Small intestine (tissue), 7 donors: Measurements from ENCODE around the gene TMEM236. TPM values are rescaled to one million over a fixed set of nuclear protein-coding genes. Genes with fewer than 3 reads are reported as not detected.
A peak's percentile ranks its signal among the peaks of the same experiment; 100 is the strongest.

ENCODE experiments used
- DNase-seq, 2 donors: peaks; one replicate each; pipeline versions ENCODE4 v3.0.0 to v3.0.0-alpha.2; 2013
- FAIRE-seq: peaks from 2 replicates; lab custom pipeline; 2012; peaks lifted over from hg19 to GRCh38; lab: Jason Lieb, UNC
- H3K27ac ChIP-seq, 3 donors: one replicate each; pipeline ENCODE4 v1.5.1; 2013; ENCODE audit warnings: low read length in 2 of 3, mild to moderate bottlenecking in 2 of 3, control low read depth in 1 of 3, inconsistent platforms in 1 of 3, low read depth in 1 of 3, moderate library complexity in 1 of 3
- H3K27me3 ChIP-seq, 3 donors: one replicate each; pipeline ENCODE4 v1.6.1; 2013; ENCODE audit warnings: low read length in 3 of 3, inconsistent platforms in 1 of 3; ENCODE audit not compliant: control insufficient read depth in 3 of 3, insufficient read depth in 3 of 3
- H3K36me3 ChIP-seq, 3 donors: one replicate each; pipeline ENCODE4 v1.6.1; 2013; ENCODE audit warnings: low read length in 3 of 3, inconsistent platforms in 1 of 3, low read depth in 1 of 3, mild to moderate bottlenecking in 1 of 3, moderate library complexity in 1 of 3; ENCODE audit not compliant: control insufficient read depth in 3 of 3, insufficient read depth in 2 of 3
- H3K4me1 ChIP-seq, 3 donors: one replicate each; pipeline ENCODE4 v1.6.1; 2013; ENCODE audit warnings: low read length in 2 of 3, inconsistent platforms in 1 of 3, low read depth in 1 of 3, mild to moderate bottlenecking in 1 of 3, moderate library complexity in 1 of 3; ENCODE audit not compliant: control insufficient read depth in 3 of 3, insufficient read depth in 2 of 3
- H3K4me3 ChIP-seq, 3 donors: one replicate each; pipeline ENCODE4 v1.5.1; 2013; ENCODE audit warnings: low read length in 3 of 3, control low read depth in 1 of 3, inconsistent platforms in 1 of 3, low read depth in 1 of 3, mild to moderate bottlenecking in 1 of 3, moderate library complexity in 1 of 3
- H3K9me3 ChIP-seq, 2 donors: one replicate each; pipeline ENCODE4 v1.6.1; 2013; ENCODE audit warnings: low read depth in 1 of 2, low read length in 1 of 2; ENCODE audit not compliant: control insufficient read depth in 2 of 2, insufficient read depth in 1 of 2
- WGBS, 3 donors: extraction: QIAGEN DNeasy Blood & Tissue Kit; methylation state at CpG; one replicate each; pipeline ENCODE4 v1.1.7; 2013; 5-methylcytosine and 5-hydroxymethylcytosine counted together
- polyA plus RNA-seq, 4 donors: library from polyadenylated mRNA; stranded (reverse) in 3 of 4; unstranded in 1 of 4; fragments of 200-250 nt in 3 of 4; fragments of 120-200 nt in 1 of 4; gene quantifications; one replicate each; pipeline versions ENCODE4 v1.2.1 to v1.2.3, GENCODE V29; 2013
- donor health status: healthy with polysubstance abuse.
- donor health status: control.
- donor health status: control.
- donor health status: Bipolar disorder and iron deficiency.
- donor health status: healthy.

TMEM236 gene
- polyA plus RNA-seq, 4 donors: 5.9 to 53.0 (median 12.5) TPM

- no peak overlapping the region for H3K27ac ChIP-seq
- no peaks in the 10 kb centered on the region for H3K27me3 ChIP-seq
- H3K4me1 ChIP-seq: no peaks in the 10 kb centered on the region
- 74 to 81% (median 75%) methylated on average over 3 of the region's 3 CpGs for WGBS, 3 donors
- DNase-seq: no peak
- no peaks in the 10 kb centered on the region for H3K36me3 ChIP-seq
- FAIRE-seq: no peak
- H3K9me3 ChIP-seq: no peaks in the 10 kb centered on the region
- no peak overlapping the region for H3K4me3 ChIP-seq
These were observed 68.9 kb downstream of the TMEM236 start for GRCh38 chr10:17820943-17821342.

DNA sequence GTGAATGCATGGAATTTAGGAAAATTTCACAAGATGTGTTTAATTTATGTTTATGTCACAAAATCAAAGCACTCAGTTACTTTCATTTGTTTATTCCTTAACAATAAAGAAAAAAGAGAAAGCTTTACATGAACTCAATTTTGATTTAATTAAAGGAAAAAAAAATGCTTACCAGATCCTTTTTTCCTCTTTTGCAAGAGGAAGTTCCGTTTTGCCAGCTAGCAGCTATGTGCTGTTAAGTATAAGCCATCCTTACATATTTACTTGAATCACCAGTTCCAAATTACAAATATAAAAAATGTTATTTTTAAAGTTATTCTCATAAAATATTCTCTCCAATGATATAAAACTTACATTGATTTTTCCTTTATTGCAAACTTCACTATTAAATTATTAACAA, 69.9 kb downstream of the TMEM236 start:
- H3K27ac ChIP-seq: no peak overlapping the region
- DNase-seq (no peak), FAIRE-seq (no peak)
- H3K27me3 ChIP-seq: no peaks in the 10 kb centered on the region
- no peaks in the 10 kb centered on the region for H3K4me1 ChIP-seq
- H3K9me3 ChIP-seq: no peaks in the 10 kb centered on the region
- no peaks in the 10 kb centered on the region for H3K36me3 ChIP-seq
- 61 to 92% (median 62%) methylated on average over 1 of the region's 1 CpG for WGBS, 3 donors
- H3K4me3 ChIP-seq: no peak overlapping the region

DNA sequence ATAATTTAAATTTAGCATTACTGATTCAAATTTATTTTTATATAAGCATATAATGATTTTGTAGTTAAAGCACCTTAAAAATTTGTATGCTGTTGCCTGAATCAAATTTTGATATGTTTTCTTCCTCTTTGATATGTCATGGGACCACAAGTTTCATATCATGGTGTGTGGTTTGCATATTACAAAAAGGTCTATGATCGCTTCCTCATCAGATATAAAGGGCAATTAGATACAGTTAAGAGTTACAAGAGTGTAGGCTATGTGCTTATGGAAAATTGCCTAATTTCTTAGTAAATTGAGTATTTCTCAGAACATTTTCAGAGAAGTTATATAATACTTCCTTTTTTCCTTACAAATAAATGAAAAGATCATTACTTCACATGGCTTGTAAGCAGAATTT, 79.3 kb downstream of the TMEM236 start:
- no peaks in the 10 kb centered on the region for H3K9me3 ChIP-seq
- H3K27me3 ChIP-seq: no peaks in the 10 kb centered on the region
- no peaks in the 10 kb centered on the region for H3K4me1 ChIP-seq
- WGBS, 3 donors: 50 to 65% (median 60%) methylated on average over 1 of the region's 1 CpG
- DNase-seq: no peak
- H3K27ac ChIP-seq: no peak overlapping the region
- no peaks in the 10 kb centered on the region for H3K36me3 ChIP-seq
- no peak for FAIRE-seq
- no peak overlapping the region for H3K4me3 ChIP-seq

GRCh38 chr10:17831896-17832295, 79.9 kb downstream of the TMEM236 start:
- Histone ChIP-seq H3K27ac (no peak overlapping the region), H3K9me3 (no peaks in the 10 kb centered on the region), H3K27me3 (no peaks in the 10 kb centered on the region), H3K4me3 (no peak overlapping the region), H3K36me3 (no peaks in the 10 kb centered on the region), H3K4me1 (no peaks in the 10 kb centered on the region)
- DNase-seq (peak; percentile 32 to 36), FAIRE-seq (no peak)
- WGBS, 3 donors: 24 to 69% (median 38%) methylated on average over 6 of the region's 6 CpGs

DNA sequence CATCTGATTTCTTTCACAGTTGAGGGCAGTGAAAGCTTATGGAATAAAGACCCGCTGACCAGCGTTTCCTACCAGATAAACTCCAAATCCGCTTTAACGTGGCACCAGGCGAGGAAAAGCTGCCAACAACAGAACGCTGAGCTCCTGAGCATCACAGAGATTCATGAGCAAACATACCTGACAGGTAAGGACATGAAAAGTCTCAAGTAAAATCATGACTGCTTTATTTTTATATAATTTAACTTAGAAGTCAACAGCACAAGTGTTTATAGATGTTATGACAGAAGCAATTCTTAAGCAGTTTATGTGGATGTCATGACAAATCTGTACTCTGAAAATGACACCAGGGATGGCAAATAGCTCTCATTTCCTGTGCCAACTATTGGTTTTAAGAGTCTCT, 81.7 kb downstream of the TMEM236 start:
- 88 to 92% (median 92%) methylated on average over 6 of the region's 6 CpGs for WGBS, 3 donors
- Histone ChIP-seq H3K27ac (no peak overlapping the region), H3K4me1 (no peaks in the 10 kb centered on the region), H3K27me3 (no peaks in the 10 kb centered on the region), H3K4me3 (no peak overlapping the region), H3K9me3 (no peaks in the 10 kb centered on the region), H3K36me3 (no peaks in the 10 kb centered on the region)
- no peak for FAIRE-seq
- no peak for DNase-seq

GRCh38 chr10:17835688-17836087, 83.7 kb downstream of the TMEM236 start:
- Histone ChIP-seq H3K4me1 (no peaks in the 10 kb centered on the region), H3K36me3 (no peaks in the 10 kb centered on the region), H3K9me3 (no peaks in the 10 kb centered on the region), H3K4me3 (no peak overlapping the region), H3K27ac (no peak overlapping the region), H3K27me3 (no peaks in the 10 kb centered on the region)
- FAIRE-seq (no peak), DNase-seq (no peak)
- WGBS, 3 donors: 38 to 52% (median 52%) methylated on average over 1 of the region's 1 CpG

DNA sequence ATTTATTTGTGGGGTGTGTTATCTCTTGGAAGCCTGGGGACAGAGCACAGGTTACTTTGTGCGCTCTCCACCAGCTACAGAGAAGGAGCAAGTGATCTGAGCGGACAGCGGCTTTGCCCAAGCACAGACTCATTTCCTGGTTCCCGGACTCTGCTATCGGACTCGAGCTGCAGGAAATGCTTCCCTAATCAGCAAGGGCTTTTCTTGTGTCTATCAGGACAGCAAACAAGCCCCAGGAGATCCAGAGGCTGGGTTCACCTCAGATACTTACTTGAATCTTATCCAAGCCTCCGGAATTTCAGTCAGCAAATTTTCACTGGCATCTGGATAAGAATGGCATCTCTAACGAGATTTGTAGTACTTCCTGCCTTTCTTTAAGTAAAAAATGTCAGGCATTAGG, 84.9 kb downstream of the TMEM236 start:
- no peaks in the 10 kb centered on the region for H3K36me3 ChIP-seq
- H3K4me3 ChIP-seq: peak overlapping the region in 1 of 3 donors; percentile 9
- H3K4me1 ChIP-seq: no peaks in the 10 kb centered on the region
- H3K27ac ChIP-seq: peak overlapping the region; percentile 3 to 39 (median 30)
- WGBS, 3 donors: 5 to 20% (median 7%) methylated on average over 8 of the region's 8 CpGs
- no peaks in the 10 kb centered on the region for H3K9me3 ChIP-seq
- DNase-seq (peak; percentile 75 to 81), FAIRE-seq (no peak)
- H3K27me3 ChIP-seq: no peaks in the 10 kb centered on the region

GRCh38 chr10:17838080-17838648, 86.2 kb downstream of the TMEM236 start:
- no peaks in the 10 kb centered on the region for H3K4me1 ChIP-seq
- FAIRE-seq (no peak), DNase-seq (no peak)
- H3K27me3 ChIP-seq: no peaks in the 10 kb centered on the region
- no peaks in the 10 kb centered on the region for H3K9me3 ChIP-seq
- H3K4me3 ChIP-seq: no peak overlapping the region
- no peak overlapping the region for H3K27ac ChIP-seq
- H3K36me3 ChIP-seq: no peaks in the 10 kb centered on the region
- WGBS, 3 donors: 65 to 80% (median 70%) methylated on average over 9 of the region's 9 CpGs

DNA sequence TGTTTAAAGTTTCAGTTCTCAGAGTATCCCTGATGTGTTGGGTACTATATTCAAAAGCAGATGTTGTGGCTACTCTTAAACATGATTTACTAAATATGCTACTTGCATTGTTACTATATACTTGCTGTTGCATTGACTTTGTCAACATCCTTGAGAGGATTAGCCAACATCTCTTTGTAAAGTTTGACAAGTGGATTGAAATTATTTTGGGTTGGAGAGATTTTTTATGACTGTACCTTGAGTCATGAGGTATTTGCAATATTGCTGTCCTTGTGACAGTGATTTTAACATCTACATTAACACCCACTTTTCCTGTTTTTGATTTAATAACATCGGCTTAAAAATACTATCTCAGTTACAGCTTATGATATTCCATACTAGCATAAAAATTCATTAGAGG, 89.0 kb downstream of the TMEM236 start:
- H3K36me3 ChIP-seq: no peaks in the 10 kb centered on the region
- no peak overlapping the region for H3K4me3 ChIP-seq
- no peaks in the 10 kb centered on the region for H3K27me3 ChIP-seq
- no peak overlapping the region for H3K27ac ChIP-seq
- H3K9me3 ChIP-seq: no peaks in the 10 kb centered on the region
- 83 to 95% (median 91%) methylated on average over 1 of the region's 1 CpG for WGBS, 3 donors
- FAIRE-seq (no peak), DNase-seq (no peak)
- no peaks in the 10 kb centered on the region for H3K4me1 ChIP-seq
